Activated T-cell treated with anti-CD3 and anti-CD28 coated beads, Interleukin-2, amount 50 U/mL, for 1 hour (primary cell): ENCODE results near the gene NF2.

Experiments
- DNase-seq: peaks from one replicate; pipeline ENCODE4 v3.0.0-alpha.2; 2020

Gene NF2

DNA sequence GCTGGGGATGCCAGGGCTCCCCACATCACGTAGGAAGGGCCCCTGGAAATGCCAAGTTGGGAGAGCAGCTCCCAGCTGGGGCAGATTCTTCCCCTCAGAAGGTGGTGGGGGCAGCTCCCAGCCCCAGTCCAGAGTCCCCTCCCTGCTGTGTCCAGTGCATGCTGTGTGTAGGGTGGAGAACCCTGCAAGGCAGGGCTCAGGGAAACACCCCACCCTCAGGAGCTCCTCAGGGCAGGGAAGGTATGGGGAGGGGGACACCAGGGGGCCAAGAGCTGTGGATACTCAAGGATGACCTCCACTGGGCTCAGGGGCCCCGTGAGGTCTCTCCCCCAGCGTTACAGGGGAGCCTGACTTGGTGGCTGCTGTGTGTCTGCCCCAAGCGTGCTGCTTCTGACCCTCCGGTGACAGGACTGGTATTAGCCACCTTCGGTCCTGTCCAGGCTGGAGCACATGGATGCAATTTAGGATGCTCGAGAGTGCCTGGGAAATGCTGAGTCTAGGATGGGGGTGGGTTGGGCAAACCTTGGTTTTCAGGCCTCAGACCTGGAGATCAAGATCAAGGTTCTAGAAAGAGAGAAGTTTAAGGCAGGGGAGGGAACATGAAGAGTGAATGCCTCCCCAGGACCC is 100.2 kb downstream of the NF2 start:
- DNase-seq = no peak

- DNase-seq = no peak
Measured at GRCh38 chr22:29704528-29705285, 101.3 kb downstream of the NF2 start.

DNA sequence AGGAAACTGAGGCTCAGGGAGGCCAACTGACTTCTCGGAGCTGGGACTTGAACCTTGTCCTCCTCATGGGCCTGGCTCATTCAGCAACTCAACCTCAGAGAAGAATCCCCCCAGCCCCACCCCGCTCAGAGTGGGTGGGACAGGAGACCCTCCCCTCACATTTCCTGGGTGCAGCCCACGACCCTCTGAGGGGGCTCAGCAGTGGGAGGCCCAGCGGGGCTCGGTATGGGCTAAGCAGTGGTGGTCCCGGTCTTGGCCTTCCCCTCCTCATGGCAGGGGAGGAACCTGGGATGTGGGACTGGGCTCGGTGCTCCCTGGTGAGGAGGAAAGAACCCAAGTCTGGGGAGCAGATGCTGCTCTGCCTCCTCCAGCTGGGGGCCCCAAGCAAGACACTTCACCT is 102.2 kb downstream of the NF2 start:
- DNase-seq = no peak

DNA sequence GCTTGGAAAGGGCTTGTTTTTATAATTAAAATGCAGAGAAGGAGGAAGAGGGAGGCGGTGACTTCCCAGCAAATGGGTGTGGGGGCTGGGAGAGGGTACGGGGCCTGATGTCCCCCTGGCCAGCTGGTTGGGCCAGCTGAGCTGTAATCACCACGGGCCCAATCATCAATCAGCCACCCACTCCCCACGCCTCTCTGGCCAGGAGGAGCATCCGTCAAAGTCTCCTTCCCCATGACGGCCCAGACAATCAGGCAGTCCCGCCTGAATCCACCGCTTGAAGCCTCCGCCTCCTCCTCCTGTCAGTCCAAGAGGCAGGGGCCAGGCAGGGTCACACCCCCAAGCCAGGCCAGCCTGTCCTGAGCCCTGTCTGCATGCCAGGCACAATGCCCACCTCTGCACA is 103.1 kb downstream of the NF2 start:
- no peak for DNase-seq

DNA sequence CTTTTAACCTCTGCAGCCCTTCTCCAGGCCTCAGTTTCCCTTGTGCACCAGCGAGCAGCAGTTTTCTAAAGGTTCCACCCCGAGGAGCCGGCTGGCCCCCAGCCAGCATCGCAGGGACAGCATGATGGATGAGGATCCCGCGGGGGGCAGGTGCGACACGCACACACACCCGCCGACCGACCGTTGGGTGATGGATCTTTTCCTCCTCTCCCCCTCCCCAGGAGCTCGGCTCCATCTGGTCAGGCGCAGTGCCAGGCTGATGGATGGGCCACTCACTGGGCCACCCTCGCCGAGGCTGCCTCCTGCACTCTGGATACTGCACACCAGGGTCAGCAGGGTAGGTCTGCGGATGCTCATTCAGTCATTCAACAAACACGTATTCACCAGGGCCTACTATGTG is 103.6 kb downstream of the NF2 start:
- DNase-seq = no peak

DNA sequence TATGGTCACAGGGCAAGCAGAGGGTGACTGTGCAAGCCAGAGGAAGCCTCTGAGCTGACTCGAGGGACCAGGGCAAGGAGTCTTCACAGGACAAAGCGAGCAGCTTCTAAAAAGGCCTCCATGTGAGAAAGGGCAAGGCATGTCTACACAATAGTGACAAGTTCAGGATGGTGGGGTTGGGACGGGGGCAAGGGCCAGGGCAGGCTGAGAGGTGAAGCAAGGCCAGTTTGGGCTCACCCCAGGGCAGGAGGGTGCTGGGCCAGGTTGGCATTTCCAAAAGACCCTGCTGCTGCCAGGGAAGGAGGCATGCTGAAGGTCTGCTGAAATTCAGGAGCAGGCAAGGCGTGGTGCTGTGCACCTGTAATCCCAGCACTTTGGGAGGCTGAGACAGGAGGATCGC is 104.0 kb downstream of the NF2 start:
- no peak for DNase-seq

GRCh38 chr22:29710193-29710592 is 106.8 kb downstream of the NF2 start:
- no peak for DNase-seq

DNA sequence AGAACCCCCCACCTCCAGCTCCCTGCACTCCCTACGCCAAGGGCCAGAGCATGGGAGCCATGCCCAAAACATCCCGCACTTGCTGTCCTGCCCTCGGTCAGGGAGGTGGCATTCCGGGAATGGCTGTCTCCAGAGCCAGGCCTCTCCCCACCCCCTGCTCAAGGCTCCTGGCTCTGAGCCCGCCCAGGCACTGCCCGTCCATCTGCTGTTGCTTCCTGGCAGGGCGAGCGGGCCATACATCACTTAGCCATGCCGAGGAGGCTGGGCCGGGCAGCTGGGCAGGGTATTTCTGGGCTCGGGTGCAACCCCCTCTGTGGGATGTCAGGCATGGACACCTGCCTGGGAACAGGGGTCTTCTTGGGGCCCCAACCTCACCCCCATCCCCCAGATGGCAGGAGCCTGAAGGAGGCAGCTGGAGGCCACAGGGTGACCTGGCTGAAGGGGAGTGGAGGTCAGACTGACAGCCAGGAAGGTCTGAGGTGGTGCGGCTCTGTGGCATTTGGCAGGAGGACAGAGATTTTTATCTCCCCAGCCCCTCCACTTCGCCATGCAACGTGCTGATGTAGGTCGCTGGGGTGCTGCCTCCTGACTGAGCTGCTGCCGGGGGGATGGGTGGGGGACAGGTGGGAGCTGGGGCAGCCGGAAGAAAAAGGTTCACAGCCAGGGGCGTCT is 107.6 kb downstream of the NF2 start:
- DNase-seq = no peak

- DNase-seq = no peak
Measured at GRCh38 chr22:29712119-29712518, 108.7 kb downstream of the NF2 start.

DNA sequence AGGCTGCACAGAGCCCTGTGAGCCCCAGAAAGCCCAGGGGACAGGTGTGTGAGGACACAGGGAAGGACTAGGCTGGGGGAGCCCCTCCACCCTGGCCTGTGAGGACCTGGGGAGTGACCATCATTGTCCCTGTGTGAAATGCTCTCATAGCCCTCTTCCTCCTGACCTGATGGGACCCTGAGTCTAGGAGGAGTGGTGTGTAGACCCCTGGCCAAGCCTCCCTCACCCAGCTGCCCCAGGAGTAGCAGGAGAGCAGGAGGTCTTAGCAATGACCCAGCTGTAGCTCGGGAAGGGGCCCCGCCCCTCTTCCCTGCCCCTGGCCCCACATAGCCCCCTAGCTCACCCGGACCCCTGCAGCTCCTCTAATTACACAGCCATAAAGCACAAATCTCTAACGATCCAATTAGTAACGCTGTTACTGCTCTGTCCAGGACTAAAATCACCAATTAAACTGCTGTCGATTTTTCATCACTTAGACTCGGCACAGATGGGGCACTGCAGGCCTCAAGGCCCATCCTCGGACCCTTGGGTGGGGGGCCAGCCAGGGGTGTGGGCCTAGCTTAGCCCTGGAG is 109.8 kb downstream of the NF2 start:
- DNase-seq = no peak

GRCh38 chr22:29715240-29715639 is 111.8 kb downstream of the NF2 start:
- no peak for DNase-seq

GRCh38 chr22:29715705-29716104 is 112.3 kb downstream of the NF2 start:
- DNase-seq = no peak

DNA sequence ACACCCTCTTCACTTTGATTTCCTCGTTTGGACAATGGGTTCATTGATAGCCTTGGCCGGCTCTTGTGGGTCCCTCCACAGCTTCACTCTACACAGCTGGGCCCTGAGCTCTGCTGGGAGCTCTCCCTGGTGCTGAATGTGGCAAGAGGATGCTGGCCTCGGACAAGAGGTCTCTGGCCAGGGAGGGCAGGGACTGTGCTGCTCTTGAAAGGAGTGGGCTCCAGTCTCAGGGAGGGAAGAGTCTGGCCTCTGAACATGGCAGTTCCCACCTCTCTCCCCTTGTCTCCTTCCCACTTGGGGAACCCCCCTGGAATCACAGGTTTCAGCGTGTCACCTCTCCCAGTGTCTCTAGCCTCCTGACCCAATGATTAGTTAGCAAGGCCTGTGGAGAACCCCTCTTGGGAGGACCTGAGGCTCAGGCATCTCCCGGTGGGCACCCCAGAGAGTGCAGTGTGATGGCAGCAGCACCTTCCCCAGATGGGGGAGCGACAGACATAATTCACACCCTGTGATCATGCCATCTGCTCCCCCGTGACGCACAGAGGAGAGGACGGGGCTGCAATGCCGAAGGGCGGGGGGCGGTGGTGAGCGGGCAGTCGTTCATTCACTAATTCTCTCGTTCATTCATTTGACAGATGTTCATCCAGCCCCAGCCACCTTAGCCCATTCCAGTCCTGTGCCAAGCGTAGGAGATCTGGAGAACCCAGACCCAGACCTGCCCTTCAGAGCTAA is 113.5 kb downstream of the NF2 start:
- no peak for DNase-seq

DNA sequence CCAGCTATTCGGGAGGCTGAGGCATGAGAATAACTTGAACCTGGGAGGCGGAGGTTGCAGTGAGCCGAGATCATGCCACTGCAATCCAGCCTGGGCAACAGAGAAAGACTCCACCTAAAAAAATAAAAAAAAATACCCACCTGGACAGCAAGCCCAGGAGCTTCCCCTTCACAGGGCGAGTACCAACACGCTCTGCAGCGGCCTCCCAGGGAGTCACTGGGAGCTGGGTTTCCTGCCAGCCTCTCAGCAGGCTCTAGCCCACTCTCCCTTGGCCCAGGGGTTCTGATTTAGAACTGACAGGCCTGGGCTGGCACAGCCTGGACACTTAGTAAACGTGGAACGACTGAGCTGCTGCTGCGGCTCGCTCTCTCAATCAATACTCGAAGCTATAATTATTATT is 114.4 kb downstream of the NF2 start:
- no peak for DNase-seq

DNA sequence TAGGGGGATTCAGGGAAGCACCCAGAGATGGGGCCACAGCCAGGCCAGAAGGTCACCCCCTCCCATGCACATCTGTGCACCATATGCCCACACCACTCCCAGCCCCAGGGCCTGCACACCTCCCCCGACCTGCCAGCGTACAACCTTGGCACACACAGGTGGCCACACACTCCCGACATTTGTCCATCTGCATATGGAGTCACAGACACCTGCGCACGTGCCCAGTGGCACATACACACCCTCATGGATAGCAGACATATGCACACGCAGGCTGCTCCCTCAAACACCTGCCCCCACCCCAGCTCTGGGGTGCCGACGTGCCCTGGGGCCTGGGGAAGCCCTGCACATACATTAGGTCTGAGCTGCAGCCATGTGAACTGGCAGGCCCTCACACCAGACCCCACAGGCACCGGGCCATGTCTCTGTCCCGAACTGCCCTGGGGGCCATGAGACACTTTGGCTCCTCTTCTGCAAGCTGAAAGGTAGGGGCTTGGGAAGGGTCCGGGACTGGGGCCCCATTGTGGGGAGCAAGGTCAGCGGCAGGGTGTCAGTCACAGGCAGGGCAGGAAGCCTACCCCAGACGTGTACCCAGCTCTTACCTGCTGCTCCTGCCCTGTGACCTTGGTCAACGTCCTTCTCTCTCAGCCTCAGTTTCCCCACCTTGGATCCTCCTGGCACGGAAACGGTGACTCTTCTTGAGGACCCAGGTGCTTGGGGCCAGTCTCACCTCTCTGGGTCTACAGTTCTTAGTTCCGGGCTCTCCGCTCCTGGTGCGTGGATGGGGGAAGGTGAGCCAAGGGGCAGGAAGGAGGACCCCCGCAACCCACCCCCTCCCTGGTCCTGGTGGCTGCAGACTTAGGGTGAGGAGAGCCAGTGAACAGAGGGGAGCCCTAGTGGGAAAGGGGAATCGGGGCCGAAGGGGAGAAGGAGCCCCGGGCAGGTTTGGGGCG is 115.8 kb downstream of the NF2 start:
- DNase-seq = no peak

DNA sequence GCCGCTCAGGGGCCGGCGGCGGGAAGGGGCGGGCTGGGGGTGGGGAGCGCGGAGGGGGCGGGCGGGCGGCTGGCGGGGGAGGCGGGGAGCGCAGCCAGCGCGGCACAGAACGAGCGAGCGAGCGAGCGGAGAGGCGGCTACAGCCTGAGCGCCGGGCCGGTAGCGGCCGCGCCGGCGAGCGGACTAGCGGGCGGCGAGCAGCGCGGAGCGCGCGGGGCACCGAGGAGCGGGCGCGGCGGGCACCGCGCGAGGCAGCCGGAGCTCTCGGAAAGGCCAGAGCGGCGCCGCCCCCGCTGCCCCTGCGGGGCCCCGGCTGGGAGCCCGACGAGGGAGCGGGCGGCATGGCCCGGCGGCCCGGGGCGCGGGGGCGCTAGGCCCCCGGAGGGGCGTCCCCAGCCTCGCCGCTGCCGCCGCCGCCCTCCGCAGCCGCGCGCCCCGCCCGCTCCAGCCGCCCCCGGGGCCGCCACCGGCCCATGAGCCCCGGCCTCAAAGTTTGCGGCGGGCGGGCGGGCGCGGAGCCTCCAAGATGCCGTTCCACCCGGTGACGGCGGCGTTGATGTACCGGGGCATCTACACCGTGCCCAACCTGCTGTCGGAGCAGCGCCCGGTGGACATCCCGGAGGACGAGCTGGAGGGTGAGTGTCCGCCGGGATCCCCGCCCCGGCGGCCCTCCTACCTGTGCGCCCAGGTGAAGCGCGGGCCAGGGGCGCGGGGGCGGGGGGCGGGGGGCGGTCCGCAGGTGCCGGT is 116.6 kb downstream of the NF2 start, which contains the start of gene CABP7:
CABP7 (plus strand) TSS at position 105 of the 747 bp plus-strand sequence; CDS start at position 527, 422 bp downstream.
- DNase-seq = no peak

DNA sequence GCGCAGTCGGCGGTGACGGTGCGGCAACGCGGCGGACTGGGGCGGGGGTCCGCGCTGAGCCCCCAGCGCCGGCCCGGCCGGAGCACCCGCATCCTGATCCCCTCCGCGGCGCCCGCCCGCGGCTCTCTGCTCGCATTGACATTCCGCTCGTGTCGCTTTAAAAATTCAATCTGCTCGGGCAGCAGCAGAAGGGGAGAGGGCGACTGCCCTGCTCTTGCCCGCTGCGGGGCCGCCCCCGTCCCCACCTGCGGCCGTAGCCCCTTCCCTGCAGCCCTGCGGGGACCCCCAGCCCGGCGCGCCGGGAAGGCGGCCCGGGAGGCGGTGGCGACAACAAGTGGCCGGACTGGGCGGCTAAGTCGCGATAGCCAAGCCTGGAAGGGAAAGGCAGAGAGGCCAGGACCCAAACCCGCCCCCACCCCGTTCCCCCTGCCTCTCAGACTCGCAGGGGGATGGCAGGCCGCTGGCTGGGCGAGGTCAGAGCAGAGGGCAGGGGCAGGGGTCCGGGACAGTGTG is 117.4 kb downstream of the NF2 start:
- DNase-seq = no peak

DNA sequence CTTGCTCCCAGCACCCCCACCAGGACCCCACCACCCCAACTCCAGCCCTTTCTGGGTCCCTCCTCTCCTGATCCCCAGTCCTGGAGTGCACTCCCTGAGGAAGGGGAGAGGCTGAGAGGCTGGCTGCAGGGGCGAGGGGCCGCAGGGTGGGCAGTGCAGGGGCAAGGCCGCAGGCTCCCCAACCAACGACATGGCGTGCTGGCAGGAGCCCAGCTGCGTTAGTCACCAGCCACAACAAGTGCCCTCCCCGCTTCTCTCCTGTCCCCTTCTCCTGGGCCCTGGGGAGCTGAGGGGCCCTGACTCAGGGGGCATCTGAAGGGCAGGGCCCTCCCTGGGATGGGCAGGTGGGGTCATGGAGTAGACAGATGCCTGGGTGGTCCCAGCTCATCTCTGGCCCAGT is 118.7 kb downstream of the NF2 start:
- no peak for DNase-seq

DNA sequence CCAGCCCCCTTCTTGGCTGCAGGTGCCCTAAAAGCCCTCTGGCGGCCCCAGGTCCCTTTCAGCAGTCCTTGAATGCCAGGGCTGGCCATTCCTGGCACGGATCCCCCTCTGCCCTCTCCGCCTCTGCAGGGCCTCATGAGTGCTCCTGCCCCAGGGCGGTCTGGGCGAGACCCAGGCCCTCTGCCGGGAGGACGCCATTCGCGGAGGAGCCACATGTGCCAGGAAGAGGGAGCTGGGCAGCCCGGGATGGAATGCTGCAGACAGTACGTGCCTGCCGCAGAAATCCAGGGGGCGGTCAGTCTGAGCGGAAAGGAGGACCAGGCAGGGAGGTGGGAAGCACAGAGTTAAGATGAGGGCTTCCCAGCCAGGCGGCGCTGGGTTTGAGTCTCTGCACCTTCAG is 119.2 kb downstream of the NF2 start:
- DNase-seq = no peak

DNA sequence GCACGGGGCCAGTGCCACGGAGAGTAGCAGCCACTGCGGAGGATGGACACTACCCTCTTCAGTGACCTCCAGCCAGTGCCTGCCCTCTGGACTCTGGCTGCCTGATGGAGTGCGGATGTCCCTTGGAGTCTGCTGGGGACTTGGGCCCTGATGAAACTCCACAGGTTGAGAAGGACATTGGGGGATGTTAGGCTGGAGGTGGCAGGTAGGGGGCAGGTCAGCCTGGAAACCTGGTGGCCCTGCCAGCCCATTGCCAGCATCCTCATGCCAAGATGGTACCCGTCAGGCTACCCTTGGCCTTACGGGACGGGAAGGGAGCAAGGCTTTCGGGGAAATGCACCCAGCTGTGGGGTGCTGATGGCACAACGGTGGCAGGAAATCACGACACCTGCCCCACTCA is 120.3 kb downstream of the NF2 start:
- no peak for DNase-seq

GRCh38 chr22:29724843-29725242 is 121.4 kb downstream of the NF2 start:
- no peak for DNase-seq
